ENCODE measurements around the gene CEP97. TPM values are rescaled to one million over a fixed set of nuclear protein-coding genes. Genes with fewer than 3 reads are reported as not detected.
A peak's percentile ranks its signal among the peaks of the same experiment; 100 is the strongest.
"Not testable (repeated sequence)": the region's sequence is repeated elsewhere in the genome, so short reads cannot be mapped to it uniquely, and the experiment has no call there.

The CEP97 gene
- total RNA-seq, 4 donors from 2014 or later = 8.5 to 9.2 (median 8.9) TPM

GRCh38 chr3:101690972-101691371 lies 33.4 kb upstream of the CEP97 start:
- H3K4me3 ChIP-seq = no peak overlapping the region
- H3K27me3 ChIP-seq = no peaks in the 10 kb centered on the region
- TF ChIP-seq POLR2AphosphoS5 (IDR thresholded peaks at IDR 0.05) = no peak
- TF ChIP-seq EP300 (IDR thresholded peaks at IDR 0.05) = no peak
- TF ChIP-seq POLR2A (IDR thresholded peaks at IDR 0.05) = no peak
- TF ChIP-seq CTCF (IDR thresholded peaks at IDR 0.05) = no peak
- H3K36me3 ChIP-seq = no peaks in the 10 kb centered on the region
- no peaks in the 10 kb centered on the region for H3K9me3 ChIP-seq
- no peak overlapping the region for H3K27ac ChIP-seq
- peaks cover 12% of the 10 kb centered on the region for H3K4me1 ChIP-seq
- DNase-seq (ENCODE audit: low spot score in 2 of 2) = no peak

- H3K27ac ChIP-seq; H3K9me3 ChIP-seq; DNase-seq (ENCODE audit: low spot score in 2 of 2); H3K36me3 ChIP-seq; H3K4me3 ChIP-seq; H3K27me3 ChIP-seq: not testable (repeated sequence)
- 83% methylated on average over 7 of the region's 15 CpGs for WGBS
- peaks cover 11% of the 10 kb centered on the region for H3K4me1 ChIP-seq
These were observed 32.4 kb upstream of the CEP97 start for GRCh38 chr3:101691685-101692671.

GRCh38 chr3:101693540-101693939 lies 30.9 kb upstream of the CEP97 start:
- H3K27ac ChIP-seq; H3K9me3 ChIP-seq; H3K4me1 ChIP-seq; H3K27me3 ChIP-seq; H3K4me3 ChIP-seq; DNase-seq (ENCODE audit: low spot score in 2 of 2); H3K36me3 ChIP-seq: not testable (repeated sequence)
- 73% methylated on average over 13 of the region's 13 CpGs for WGBS
- peak; percentile 20 to 29 for TF ChIP-seq CTCF (IDR thresholded peaks at IDR 0.05)

GRCh38 chr3:101694836-101695235 lies 29.6 kb upstream of the CEP97 start:
- H3K9me3 ChIP-seq; H3K36me3 ChIP-seq; H3K4me1 ChIP-seq; H3K27ac ChIP-seq; H3K4me3 ChIP-seq; H3K27me3 ChIP-seq; DNase-seq (ENCODE audit: low spot score in 2 of 2): not testable (repeated sequence)
- WGBS = 91% methylated on average over 4 of the region's 4 CpGs

GRCh38 chr3:101695779-101696372 lies 28.5 kb upstream of the CEP97 start:
- TF ChIP-seq CTCF (IDR thresholded peaks at IDR 0.05) (peak; percentile 60 to 69), POLR2AphosphoS5 (IDR thresholded peaks at IDR 0.05) (no peak)
- H3K36me3 ChIP-seq = no peaks in the 10 kb centered on the region
- 23% methylated on average over 10 of the region's 10 CpGs for WGBS
- H3K9me3 ChIP-seq = no peaks in the 10 kb centered on the region
- no peaks in the 10 kb centered on the region for H3K27me3 ChIP-seq
- H3K27ac ChIP-seq = no peak overlapping the region
- no peak overlapping the region for H3K4me3 ChIP-seq
- H3K4me1 ChIP-seq = peaks cover 5% of the 10 kb centered on the region
- DNase-seq (ENCODE audit: low spot score in 2 of 2) = no peak

- no peak for DNase-seq (ENCODE audit: low spot score in 2 of 2)
- no peak overlapping the region for H3K4me3 ChIP-seq
- TF ChIP-seq EP300 (IDR thresholded peaks at IDR 0.05) (no peak), POLR2A (IDR thresholded peaks at IDR 0.05) (no peak), POLR2AphosphoS5 (IDR thresholded peaks at IDR 0.05) (no peak), CTCF (IDR thresholded peaks at IDR 0.05) (no peak)
- 82% methylated on average over 7 of the region's 7 CpGs for WGBS
- no peaks in the 10 kb centered on the region for H3K36me3 ChIP-seq
- no peak overlapping the region for H3K27ac ChIP-seq
- no peaks in the 10 kb centered on the region for H3K4me1 ChIP-seq
- no peaks in the 10 kb centered on the region for H3K9me3 ChIP-seq
- H3K27me3 ChIP-seq = no peaks in the 10 kb centered on the region
These were observed 22.4 kb upstream of the CEP97 start for GRCh38 chr3:101701696-101702634.

All from suprapubic skin (tissue), 4 donors.